Progenitor cell of endocrine pancreas (in vitro differentiated cells): ENCODE measurements around the gene IL12B. TPM values are rescaled to one million over a fixed set of nuclear protein-coding genes. Genes with fewer than 3 reads are reported as not detected.

Source experiments
- DNase-seq: peaks from one replicate; pipeline ENCODE4 v3.0.0; 2021; ENCODE audit warnings: low spot score; ENCODE audit not compliant: unreplicated experiment
- H3K27ac Mint-ChIP-seq: 2 replicates; pipeline ENCODE4 v1.8.0; 2021; ENCODE audit warnings: mild to moderate bottlenecking, moderate library complexity, mixed read lengths
- H3K27me3 Mint-ChIP-seq: 2 replicates; pipeline ENCODE4 v1.8.0; 2021; ENCODE audit warnings: mixed read lengths
- H3K36me3 Mint-ChIP-seq: 2 replicates; pipeline ENCODE4 v1.8.0; 2022; ENCODE audit warnings: mixed read lengths; ENCODE audit not compliant: insufficient read depth
- H3K4me1 Mint-ChIP-seq: 2 replicates; pipeline ENCODE4 v1.8.0; 2021; ENCODE audit warnings: low read depth, mixed read lengths
- H3K4me3 Mint-ChIP-seq: 2 replicates; pipeline ENCODE4 v1.8.0; 2021; ENCODE audit warnings: low read depth, mild to moderate bottlenecking, moderate library complexity, mixed read lengths
- H3K9me3 Mint-ChIP-seq: 2 replicates; pipeline ENCODE4 v1.8.0; 2021; ENCODE audit warnings: low read depth, mixed read lengths
- total RNA-seq: library from RNA; stranded (reverse); gene quantifications from 2 replicates; pipeline ENCODE4 v1.2.1, GENCODE V29; 2021
- TF ChIP-seq, protein P1 (sequence below): fragments of 200-600 bp; sonication (generic); IDR thresholded peaks from one replicate; pipeline ENCODE4 v1.5.0; 2021; ENCODE audit warnings: antibody characterized with exemption, mild to moderate bottlenecking; ENCODE audit not compliant: unreplicated experiment

Gene IL12B
- total RNA-seq, 1 donor from 2014 or later = not detected

DNA sequence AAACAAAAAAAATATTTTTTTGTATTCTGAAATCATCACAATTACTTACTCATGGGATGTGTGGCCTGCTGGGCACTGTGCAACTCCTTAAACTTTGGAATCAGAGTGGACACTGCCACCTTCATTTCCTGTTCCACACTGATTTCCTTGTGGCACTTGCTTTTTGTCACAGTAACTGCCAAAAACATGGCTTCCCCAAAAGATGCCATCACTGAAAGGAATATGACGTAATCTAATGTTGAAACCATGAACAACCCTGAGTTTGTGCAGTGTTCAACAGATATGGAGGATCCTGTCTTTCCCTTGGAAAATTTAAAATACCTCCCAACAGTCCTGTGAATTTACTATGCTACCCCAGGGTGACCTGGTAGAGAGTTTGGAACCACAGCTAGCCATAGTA, 12.6 kb upstream of the IL12B start:
- Mint-ChIP-seq H3K9me3 (no peaks in the 10 kb centered on the region), H3K4me1 (no peaks in the 10 kb centered on the region), H3K36me3 (no peaks in the 10 kb centered on the region), H3K27ac (no peak overlapping the region), H3K27me3 (no peaks in the 10 kb centered on the region), H3K4me3 (no peak overlapping the region)
- DNase-seq = no peak
- TF ChIP-seq, protein P1, sequence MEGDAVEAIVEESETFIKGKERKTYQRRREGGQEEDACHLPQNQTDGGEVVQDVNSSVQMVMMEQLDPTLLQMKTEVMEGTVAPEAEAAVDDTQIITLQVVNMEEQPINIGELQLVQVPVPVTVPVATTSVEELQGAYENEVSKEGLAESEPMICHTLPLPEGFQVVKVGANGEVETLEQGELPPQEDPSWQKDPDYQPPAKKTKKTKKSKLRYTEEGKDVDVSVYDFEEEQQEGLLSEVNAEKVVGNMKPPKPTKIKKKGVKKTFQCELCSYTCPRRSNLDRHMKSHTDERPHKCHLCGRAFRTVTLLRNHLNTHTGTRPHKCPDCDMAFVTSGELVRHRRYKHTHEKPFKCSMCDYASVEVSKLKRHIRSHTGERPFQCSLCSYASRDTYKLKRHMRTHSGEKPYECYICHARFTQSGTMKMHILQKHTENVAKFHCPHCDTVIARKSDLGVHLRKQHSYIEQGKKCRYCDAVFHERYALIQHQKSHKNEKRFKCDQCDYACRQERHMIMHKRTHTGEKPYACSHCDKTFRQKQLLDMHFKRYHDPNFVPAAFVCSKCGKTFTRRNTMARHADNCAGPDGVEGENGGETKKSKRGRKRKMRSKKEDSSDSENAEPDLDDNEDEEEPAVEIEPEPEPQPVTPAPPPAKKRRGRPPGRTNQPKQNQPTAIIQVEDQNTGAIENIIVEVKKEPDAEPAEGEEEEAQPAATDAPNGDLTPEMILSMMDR = no peak

DNA sequence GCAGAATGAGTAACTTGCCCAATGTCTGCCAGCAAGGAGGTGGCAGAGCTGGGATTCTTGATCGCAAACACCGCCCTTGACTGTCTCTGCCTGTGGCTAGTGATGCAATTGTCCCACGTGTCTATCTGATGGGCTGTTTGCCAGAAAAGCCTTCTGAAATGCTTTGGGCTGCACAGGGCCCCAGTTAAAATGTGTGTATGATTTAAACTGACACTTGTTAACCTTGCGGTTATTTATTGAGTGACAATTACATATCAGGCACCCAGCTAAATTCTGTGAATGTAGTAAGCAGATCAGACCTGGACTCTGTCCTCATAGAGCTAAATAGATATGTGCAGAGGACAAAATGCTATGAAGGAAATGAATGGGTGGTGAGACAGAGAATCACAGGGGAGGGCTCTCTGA, 11.6 kb upstream of the IL12B start:
- Mint-ChIP-seq H3K36me3 (no peaks in the 10 kb centered on the region), H3K4me1 (no peaks in the 10 kb centered on the region), H3K9me3 (no peaks in the 10 kb centered on the region), H3K27ac (no peak overlapping the region), H3K27me3 (no peaks in the 10 kb centered on the region), H3K4me3 (no peak overlapping the region)
- TF ChIP-seq, protein P1 = no peak
- DNase-seq = no peak

- Mint-ChIP-seq H3K4me3 (no peak overlapping the region), H3K9me3 (no peaks in the 10 kb centered on the region), H3K36me3 (no peaks in the 10 kb centered on the region), H3K4me1 (no peaks in the 10 kb centered on the region), H3K27me3 (no peaks in the 10 kb centered on the region), H3K27ac (no peak overlapping the region)
- TF ChIP-seq, protein P1 = no peak
- no peak for DNase-seq
Measured at GRCh38 chr5:159341145-159341544, 10.9 kb upstream of the IL12B start.

DNA sequence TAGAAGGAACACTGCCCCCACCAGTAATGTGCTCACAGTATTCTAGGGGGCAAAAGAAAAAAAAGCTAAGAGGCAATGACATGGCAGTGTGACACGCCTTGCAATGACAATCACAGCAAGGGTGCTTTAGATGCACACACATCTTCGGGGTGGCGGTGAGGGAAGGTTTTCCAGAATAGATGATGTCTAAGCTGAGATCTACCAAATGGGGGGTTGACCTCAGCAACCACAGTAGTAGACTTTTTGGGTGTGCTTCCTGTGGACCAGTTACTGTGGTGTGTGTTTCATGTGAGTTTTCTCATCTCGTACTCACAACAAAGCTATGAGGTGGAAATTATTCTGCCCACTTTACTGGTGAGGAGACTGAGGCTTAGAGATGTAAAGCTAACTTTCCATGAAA, 10.2 kb upstream of the IL12B start:
- Mint-ChIP-seq H3K27me3 (no peaks in the 10 kb centered on the region), H3K4me1 (no peaks in the 10 kb centered on the region), H3K36me3 (no peaks in the 10 kb centered on the region), H3K4me3 (no peak overlapping the region), H3K27ac (no peak overlapping the region), H3K9me3 (no peaks in the 10 kb centered on the region)
- DNase-seq = no peak
- TF ChIP-seq, protein P1 = no peak

GRCh38 chr5:159339460-159339859, 9.2 kb upstream of the IL12B start:
- TF ChIP-seq, protein P1 = no peak
- no peak for DNase-seq
- H3K27ac Mint-ChIP-seq = no peak overlapping the region
- no peak overlapping the region for H3K4me3 Mint-ChIP-seq
- H3K36me3 Mint-ChIP-seq = no peaks in the 10 kb centered on the region
- H3K4me1 Mint-ChIP-seq = no peaks in the 10 kb centered on the region
- H3K9me3 Mint-ChIP-seq = no peaks in the 10 kb centered on the region
- no peaks in the 10 kb centered on the region for H3K27me3 Mint-ChIP-seq
